ENCODE results near the gene NUP210L. TPM values are rescaled to one million over a fixed set of nuclear protein-coding genes. Genes with fewer than 3 reads are reported as not detected.
"Not testable (repeated sequence)": the region's sequence is repeated elsewhere in the genome, so short reads cannot be mapped to it uniquely, and the experiment has no call there.

The NUP210L gene
- total RNA-seq, 4 donors from 2014 or later, result 0.07 to 0.24 (median 0.10) TPM; not detected in 1

DNA sequence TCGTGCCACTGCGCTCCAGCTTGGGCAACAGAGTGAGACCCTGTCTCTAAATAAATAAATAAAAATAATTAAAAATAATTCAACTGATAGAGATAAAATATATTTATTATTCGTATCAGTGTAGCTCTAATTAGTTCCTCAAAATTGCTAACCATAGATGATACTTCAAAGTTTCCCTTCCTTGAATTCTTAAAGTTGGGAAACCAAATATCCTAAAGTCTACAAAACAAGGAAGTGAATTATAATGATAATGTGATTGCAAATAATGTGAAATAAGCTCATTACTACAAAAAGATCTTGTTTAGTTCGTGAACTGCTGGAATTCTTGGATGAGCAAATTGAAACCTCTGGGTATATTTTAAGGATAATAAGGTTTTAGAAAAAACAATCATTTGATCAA, 60.5 kb downstream of the NUP210L start:
- ATAC-seq, result no peak
- no peaks in the 10 kb centered on the region for H3K4me1 ChIP-seq
- H3K27ac ChIP-seq, result no peak overlapping the region
- H3K36me3 ChIP-seq, result no peaks in the 10 kb centered on the region
- H3K4me3 ChIP-seq, result no peak overlapping the region
- DNase-seq, result no peak
- TF ChIP-seq POLR2A (IDR thresholded peaks at IDR 0.05), result no peak
- TF ChIP-seq, protein P1, sequence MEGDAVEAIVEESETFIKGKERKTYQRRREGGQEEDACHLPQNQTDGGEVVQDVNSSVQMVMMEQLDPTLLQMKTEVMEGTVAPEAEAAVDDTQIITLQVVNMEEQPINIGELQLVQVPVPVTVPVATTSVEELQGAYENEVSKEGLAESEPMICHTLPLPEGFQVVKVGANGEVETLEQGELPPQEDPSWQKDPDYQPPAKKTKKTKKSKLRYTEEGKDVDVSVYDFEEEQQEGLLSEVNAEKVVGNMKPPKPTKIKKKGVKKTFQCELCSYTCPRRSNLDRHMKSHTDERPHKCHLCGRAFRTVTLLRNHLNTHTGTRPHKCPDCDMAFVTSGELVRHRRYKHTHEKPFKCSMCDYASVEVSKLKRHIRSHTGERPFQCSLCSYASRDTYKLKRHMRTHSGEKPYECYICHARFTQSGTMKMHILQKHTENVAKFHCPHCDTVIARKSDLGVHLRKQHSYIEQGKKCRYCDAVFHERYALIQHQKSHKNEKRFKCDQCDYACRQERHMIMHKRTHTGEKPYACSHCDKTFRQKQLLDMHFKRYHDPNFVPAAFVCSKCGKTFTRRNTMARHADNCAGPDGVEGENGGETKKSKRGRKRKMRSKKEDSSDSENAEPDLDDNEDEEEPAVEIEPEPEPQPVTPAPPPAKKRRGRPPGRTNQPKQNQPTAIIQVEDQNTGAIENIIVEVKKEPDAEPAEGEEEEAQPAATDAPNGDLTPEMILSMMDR (IDR thresholded peaks at IDR 0.05 in 4 of 5, conservative IDR thresholded peaks at IDR 0.05 in 1 of 5), result no peak
- in situ Hi-C loops (cut with MboI; ENCODE audit: low sequenced_read_pairs in 4 of 4), result no loop called here
- intact Hi-C loops (cut with DNase I; ENCODE audit: low total_unique reads), result no loop called here
- H3K9me3 ChIP-seq, result no peaks in the 10 kb centered on the region
- H3K27me3 ChIP-seq, result no peaks in the 10 kb centered on the region

DNA sequence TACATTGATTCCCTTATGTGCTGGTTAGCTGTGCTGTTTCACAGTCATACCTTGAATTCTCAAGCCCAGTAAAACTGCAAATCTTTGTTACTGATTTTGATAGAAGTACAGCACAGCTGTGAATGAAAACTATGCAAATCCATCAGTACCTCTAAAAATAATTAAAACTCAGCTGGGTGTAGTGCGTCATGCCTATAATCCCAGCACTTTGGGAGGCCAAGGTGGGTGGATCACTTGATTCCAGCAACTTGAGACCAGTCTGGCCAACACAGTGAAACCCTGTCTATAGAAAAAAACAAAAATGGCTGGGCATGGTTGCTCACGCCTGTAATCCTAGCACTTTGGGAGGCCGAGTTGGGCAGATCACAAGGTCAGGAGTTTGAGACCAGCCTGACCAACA, 61.2 kb downstream of the NUP210L start:
- Histone ChIP-seq H3K27me3 (no peaks in the 10 kb centered on the region), H3K4me1 (no peaks in the 10 kb centered on the region), H3K27ac (no peak overlapping the region), H3K36me3 (no peaks in the 10 kb centered on the region), H3K9me3 (no peaks in the 10 kb centered on the region), H3K4me3 (no peak overlapping the region)
- ATAC-seq (no peak), DNase-seq (no peak)
- TF ChIP-seq, protein P1 (IDR thresholded peaks at IDR 0.05 in 4 of 5, conservative IDR thresholded peaks at IDR 0.05 in 1 of 5), result no peak
- no peak for TF ChIP-seq POLR2A (IDR thresholded peaks at IDR 0.05)
- in situ Hi-C loops (cut with MboI; ENCODE audit: low sequenced_read_pairs in 4 of 4), result no loop called here
- intact Hi-C loops (cut with DNase I; ENCODE audit: low total_unique reads), result no loop called here

DNA sequence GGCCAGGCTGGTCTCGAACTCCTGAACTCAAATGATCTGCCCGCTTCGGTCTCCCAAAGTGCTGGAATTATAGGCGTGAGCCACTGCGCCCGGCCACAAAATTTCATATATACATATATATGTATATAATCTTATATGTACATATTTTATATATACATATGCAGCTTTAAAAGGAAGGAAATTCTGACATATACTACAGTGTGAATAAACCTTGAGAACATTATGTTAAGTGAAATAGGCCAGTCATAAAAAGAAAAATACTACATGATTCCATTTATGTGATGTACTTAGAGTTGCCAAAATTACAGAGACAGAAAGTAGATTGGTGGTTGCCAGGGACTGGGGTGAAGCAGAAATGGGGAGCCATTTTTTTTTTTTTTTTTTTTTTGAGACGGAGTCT, 63.2 kb downstream of the NUP210L start:
- no peaks in the 10 kb centered on the region for H3K9me3 ChIP-seq
- intact Hi-C loops (cut with DNase I; ENCODE audit: low total_unique reads), result no loop called here
- no peaks in the 10 kb centered on the region for H3K36me3 ChIP-seq
- no peak overlapping the region for H3K27ac ChIP-seq
- in situ Hi-C loops (cut with MboI; ENCODE audit: low sequenced_read_pairs in 4 of 4), result no loop called here
- TF ChIP-seq, protein P1 (IDR thresholded peaks at IDR 0.05 in 4 of 5, conservative IDR thresholded peaks at IDR 0.05 in 1 of 5), result no peak
- TF ChIP-seq POLR2A (IDR thresholded peaks at IDR 0.05), result no peak
- H3K4me1 ChIP-seq, result no peaks in the 10 kb centered on the region
- no peak for DNase-seq
- no peak for ATAC-seq
- H3K27me3 ChIP-seq, result no peaks in the 10 kb centered on the region
- no peak overlapping the region for H3K4me3 ChIP-seq

DNA sequence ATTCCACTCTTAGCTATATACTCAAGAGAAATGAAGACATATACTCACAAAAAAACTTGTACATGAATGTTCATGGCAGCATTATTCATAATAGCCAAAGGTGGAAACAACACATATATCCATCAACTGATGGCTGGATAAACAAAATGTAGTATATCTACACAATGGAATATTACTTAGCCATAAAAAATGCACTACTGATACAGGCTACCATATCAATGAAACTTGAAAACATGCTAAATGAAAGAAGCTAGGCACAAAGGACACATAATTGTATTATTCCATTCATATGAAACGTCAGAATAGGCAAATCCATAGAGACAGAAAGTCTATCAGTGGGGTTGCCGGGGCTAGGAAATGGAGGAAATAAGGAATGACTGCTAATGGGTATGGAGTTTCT, 67.3 kb downstream of the NUP210L start:
- DNase-seq, result no peak
- TF ChIP-seq POLR2A (IDR thresholded peaks at IDR 0.05), result no peak
- TF ChIP-seq, protein P1 (IDR thresholded peaks at IDR 0.05 in 4 of 5, conservative IDR thresholded peaks at IDR 0.05 in 1 of 5), result no peak
- intact Hi-C loops (cut with DNase I; ENCODE audit: low total_unique reads), result no loop called here

DNA sequence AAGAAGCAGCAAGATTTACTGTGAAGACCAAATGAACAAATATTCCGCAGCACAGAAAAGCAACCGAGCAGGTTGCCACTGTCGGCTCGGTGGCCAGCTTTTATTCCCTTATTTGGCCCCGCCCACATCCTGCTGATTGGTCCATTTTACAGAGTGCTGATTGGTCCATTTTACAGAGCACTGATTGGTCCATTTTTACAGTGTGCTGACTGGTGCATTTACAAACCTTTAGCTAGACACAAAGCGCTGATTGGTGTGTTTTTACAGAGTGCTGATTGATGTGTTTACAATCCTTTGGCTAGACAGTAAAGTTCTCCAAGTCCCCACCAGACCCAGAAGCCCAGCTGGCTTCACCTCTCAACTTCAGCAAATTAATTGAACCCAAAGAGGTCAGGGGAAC, 71.8 kb downstream of the NUP210L start:
- intact Hi-C loops (cut with DNase I; ENCODE audit: low total_unique reads), result not testable (repeated sequence)

More for the DNA sequence above, 67.3 kb downstream of the NUP210L start:
- H3K9me3 ChIP-seq, result no peaks in the 10 kb centered on the region
- in situ Hi-C loops (cut with MboI; ENCODE audit: low sequenced_read_pairs in 4 of 4), result no loop called here
- no peaks in the 10 kb centered on the region for H3K4me1 ChIP-seq
- H3K27ac ChIP-seq, result no peak overlapping the region
- H3K4me3 ChIP-seq, result no peak overlapping the region
- H3K27me3 ChIP-seq, result no peaks in the 10 kb centered on the region
- H3K36me3 ChIP-seq, result no peaks in the 10 kb centered on the region
- no peak for ATAC-seq

More for the DNA sequence above, 71.8 kb downstream of the NUP210L start:
- H3K36me3 ChIP-seq; in situ Hi-C loops (cut with MboI; ENCODE audit: low sequenced_read_pairs in 4 of 4); H3K9me3 ChIP-seq; H3K27ac ChIP-seq; H3K27me3 ChIP-seq; DNase-seq; H3K4me3 ChIP-seq; ATAC-seq; H3K4me1 ChIP-seq: not testable (repeated sequence)
